OCI-LY7 (cell line): ENCODE measurements around the gene ULBP3.

Experiments used
- CTCF ChIP-seq: fragments of 200-600 bp; sonication (generic); conservative IDR thresholded peaks from 2 replicates; pipeline ENCODE4 v1.5.1; 2014; ENCODE audit warnings: mild to moderate bottlenecking, antibody characterized with exemption, low read length, moderate library complexity, mixed read lengths
- EZH2phosphoT487 ChIP-seq: fragments of 200-600 bp; sonication (generic); IDR thresholded peaks from 2 replicates; pipeline ENCODE4 v1.6.1; 2018; ENCODE audit warnings: low read depth, borderline replicate concordance, mild to moderate bottlenecking, mixed run types, antibody characterized with exemption, low read length, moderate library complexity, mixed read lengths

DNA sequence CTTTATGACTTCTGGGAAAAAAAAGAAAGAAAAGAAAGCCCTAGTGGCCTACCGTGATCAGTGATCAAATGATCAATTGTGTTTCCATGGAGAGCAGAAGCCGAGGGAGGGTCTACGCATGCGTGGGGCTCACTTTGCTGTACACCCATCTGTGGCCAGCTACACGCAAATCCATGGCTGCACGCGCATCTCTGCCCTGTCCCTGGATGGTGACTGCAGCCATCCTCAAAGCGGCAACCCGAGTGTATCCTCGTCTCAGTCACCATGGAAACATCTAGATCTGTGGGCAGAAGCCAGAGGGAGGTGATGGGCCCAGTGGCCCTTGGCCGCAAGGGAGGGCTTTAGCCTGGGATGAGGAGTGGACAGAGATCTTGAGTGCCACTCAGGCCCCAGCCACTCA is 785 bp upstream of the ULBP3 start:
- TF ChIP-seq CTCF (no peak), EZH2phosphoT487 (no peak)
